Measurements from ENCODE around the gene NOSTRIN. TPM values are rescaled to one million over a fixed set of nuclear protein-coding genes. Genes with fewer than 3 reads are reported as not detected.

NOSTRIN gene
- total and polyA plus RNA-seq, 5 donors from 2014 or later = not detected

DNA sequence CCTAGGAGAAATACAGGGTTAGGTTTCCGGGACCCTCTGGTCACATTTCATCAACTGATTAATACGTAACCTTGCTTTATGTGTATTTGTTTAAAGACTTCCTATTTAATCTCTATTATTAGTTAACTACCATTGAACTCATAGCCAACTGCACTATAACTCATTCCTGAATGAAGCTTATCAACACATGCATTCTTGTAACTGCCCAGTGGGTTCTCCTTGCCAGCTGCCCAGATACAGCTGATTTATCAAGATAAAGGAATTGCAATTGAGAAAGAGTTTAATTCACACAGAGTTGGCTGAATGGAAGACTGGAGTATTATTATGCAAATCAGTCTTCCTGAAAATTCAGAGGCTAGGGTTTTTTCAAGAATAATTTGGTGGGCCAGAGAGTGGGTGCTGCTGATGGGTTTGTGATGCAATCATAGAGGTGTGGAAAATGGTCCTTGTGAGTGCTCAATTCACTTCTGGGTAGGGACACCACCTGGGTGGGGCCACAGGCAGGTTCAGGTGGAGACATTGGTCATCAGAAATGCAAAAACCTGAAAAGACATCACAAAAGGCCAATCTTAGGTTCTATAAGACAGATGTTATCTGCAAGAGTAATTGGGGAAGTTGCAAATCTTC, 21.1 kb upstream of the NOSTRIN start:
- Histone ChIP-seq H3K27ac (ENCODE audit: insufficient read depth, low read length, poor library complexity, severe bottlenecking) (no peak overlapping the region), H3K4me3 (ENCODE audit: low read depth, low read length) (no peak overlapping the region), H3K9me3 (ENCODE audit: control insufficient read depth in 2 of 2, low read length in 2 of 2) (no peaks in the 10 kb centered on the region), H3K4me1 (ENCODE audit: control insufficient read depth, insufficient read depth, low read length, poor library complexity, severe bottlenecking) (no peaks in the 10 kb centered on the region), H3K36me3 (ENCODE audit: control insufficient read depth, insufficient read depth, low read length) (no peaks in the 10 kb centered on the region), H3K27me3 (ENCODE audit: control insufficient read depth, insufficient read depth, low read length) (no peaks in the 10 kb centered on the region)
- no peaks in the 10 kb centered on the region for H3K27me3 Mint-ChIP-seq
- no peaks in the 10 kb centered on the region for H3K4me1 Mint-ChIP-seq
- no peak for DNase-seq
- H3K36me3 Mint-ChIP-seq = no peaks in the 10 kb centered on the region
- H3K4me3 Mint-ChIP-seq = no peak overlapping the region
- H3K9me3 Mint-ChIP-seq = peaks cover 0 to under 1% (median 0%) of the 10 kb centered on the region in 7 donors
- H3K27ac Mint-ChIP-seq = no peak overlapping the region
- no peak for ATAC-seq (ENCODE audit: low read depth in 2 of 2)

DNA sequence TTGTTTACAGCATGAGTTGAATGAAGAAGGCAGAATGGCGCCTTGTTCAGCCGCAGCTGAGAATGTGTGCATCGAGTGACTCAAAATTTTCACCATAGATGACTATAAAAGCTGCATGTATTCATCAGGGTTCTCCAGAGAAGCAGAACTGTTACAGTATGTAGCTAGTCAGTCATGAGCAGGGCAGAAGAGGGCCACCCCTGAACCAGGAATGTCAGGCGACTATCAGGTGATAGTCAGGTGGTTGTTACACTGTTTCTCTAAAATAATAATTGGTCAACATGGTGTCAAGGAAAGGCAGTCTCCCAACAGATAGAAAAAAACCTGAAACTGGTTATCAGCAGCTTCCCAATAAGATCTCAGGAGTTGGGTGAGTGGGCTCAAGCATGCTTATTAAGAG, 20.2 kb upstream of the NOSTRIN start:
- peaks cover 0 to 1% (median 0%) of the 10 kb centered on the region in 7 donors for H3K9me3 Mint-ChIP-seq
- H3K27ac ChIP-seq (ENCODE audit: insufficient read depth, low read length, poor library complexity, severe bottlenecking) = no peak overlapping the region
- H3K27ac Mint-ChIP-seq = no peak overlapping the region
- no peaks in the 10 kb centered on the region for H3K4me1 ChIP-seq (ENCODE audit: control insufficient read depth, insufficient read depth, low read length, poor library complexity, severe bottlenecking)
- no peak overlapping the region for H3K4me3 Mint-ChIP-seq
- no peaks in the 10 kb centered on the region for H3K27me3 ChIP-seq (ENCODE audit: control insufficient read depth, insufficient read depth, low read length)
- H3K36me3 ChIP-seq (ENCODE audit: control insufficient read depth, insufficient read depth, low read length) = no peaks in the 10 kb centered on the region
- no peak for DNase-seq
- H3K9me3 ChIP-seq (ENCODE audit: control insufficient read depth in 2 of 2, low read length in 2 of 2) = no peaks in the 10 kb centered on the region
- H3K4me3 ChIP-seq (ENCODE audit: low read depth, low read length) = no peak overlapping the region
- H3K4me1 Mint-ChIP-seq = no peaks in the 10 kb centered on the region
- no peak for ATAC-seq (ENCODE audit: low read depth in 2 of 2)
- H3K36me3 Mint-ChIP-seq = no peaks in the 10 kb centered on the region
- H3K27me3 Mint-ChIP-seq = no peaks in the 10 kb centered on the region

DNA sequence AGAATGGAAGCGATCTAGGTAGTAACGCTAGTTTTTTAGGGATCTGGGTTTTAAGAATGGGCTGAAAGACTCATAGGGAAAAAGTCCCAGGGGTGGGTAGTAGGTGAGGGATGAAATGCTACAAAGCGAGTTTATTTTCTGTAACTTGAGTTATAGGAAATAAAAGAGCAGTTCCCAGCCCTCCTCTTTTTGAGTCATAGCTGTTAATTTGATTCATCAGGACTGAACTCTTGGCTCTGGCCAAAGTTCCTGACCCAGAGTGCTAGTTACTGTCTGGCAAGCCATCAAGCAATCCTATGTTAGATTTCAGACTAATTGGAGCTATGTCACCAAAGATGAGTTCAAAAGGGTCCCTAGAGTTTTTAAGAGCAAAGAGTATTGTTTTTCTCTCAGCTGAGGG, 17.4 kb upstream of the NOSTRIN start:
- DNase-seq (no peak), ATAC-seq (ENCODE audit: low read depth in 2 of 2) (no peak)
- Histone ChIP-seq H3K36me3 (ENCODE audit: control insufficient read depth, insufficient read depth, low read length) (no peaks in the 10 kb centered on the region), H3K4me3 (ENCODE audit: low read depth, low read length) (no peak overlapping the region), H3K27me3 (ENCODE audit: control insufficient read depth, insufficient read depth, low read length) (no peaks in the 10 kb centered on the region), H3K4me1 (ENCODE audit: control insufficient read depth, insufficient read depth, low read length, poor library complexity, severe bottlenecking) (no peaks in the 10 kb centered on the region), H3K27ac (ENCODE audit: insufficient read depth, low read length, poor library complexity, severe bottlenecking) (no peak overlapping the region), H3K9me3 (ENCODE audit: control insufficient read depth in 2 of 2, low read length in 2 of 2) (no peaks in the 10 kb centered on the region)
- peaks cover 4% of the 10 kb centered on the region for H3K36me3 Mint-ChIP-seq
- H3K27me3 Mint-ChIP-seq = peaks cover 18% of the 10 kb centered on the region
- no peak overlapping the region for H3K4me3 Mint-ChIP-seq
- no peak overlapping the region for H3K27ac Mint-ChIP-seq
- peaks cover 0 to 2% (median 0%) of the 10 kb centered on the region in 4 donors for H3K4me1 Mint-ChIP-seq
- H3K9me3 Mint-ChIP-seq = peaks cover 0 to 7% (median 0%) of the 10 kb centered on the region in 7 donors

DNA sequence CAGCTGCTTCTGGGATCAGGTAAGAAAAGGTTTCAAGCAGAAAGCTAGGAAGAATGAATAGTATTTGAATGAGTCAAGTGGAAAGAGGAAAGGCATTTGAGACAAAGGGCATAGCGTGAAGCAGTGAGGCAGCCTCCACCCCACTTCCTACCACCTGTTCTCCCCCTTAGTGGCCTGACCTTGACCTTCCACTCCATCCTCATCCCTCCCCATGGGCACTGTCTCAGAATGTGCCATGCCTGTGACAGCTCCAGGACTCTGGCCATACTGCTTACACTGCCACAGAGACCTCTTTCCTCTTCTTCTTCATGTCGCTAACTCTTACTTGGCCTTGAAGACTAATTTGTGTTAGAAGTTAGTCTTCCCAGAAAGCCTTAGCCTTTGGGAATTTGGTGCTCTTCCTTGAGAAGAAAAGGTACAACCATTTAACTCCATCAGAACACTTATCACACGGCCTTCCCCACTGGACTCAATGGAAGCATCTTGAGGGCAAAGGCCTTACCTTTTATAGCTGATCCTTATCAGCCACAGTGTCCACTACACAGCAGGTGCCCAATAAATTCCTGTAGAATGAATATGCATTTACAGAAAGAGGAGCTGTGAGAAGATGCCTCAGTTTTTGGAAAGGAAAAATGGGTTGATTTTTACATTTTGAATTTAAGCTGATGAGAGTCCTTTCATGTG, 15.2 kb upstream of the NOSTRIN start:
- no peak for ATAC-seq (ENCODE audit: low read depth in 2 of 2)

DNA sequence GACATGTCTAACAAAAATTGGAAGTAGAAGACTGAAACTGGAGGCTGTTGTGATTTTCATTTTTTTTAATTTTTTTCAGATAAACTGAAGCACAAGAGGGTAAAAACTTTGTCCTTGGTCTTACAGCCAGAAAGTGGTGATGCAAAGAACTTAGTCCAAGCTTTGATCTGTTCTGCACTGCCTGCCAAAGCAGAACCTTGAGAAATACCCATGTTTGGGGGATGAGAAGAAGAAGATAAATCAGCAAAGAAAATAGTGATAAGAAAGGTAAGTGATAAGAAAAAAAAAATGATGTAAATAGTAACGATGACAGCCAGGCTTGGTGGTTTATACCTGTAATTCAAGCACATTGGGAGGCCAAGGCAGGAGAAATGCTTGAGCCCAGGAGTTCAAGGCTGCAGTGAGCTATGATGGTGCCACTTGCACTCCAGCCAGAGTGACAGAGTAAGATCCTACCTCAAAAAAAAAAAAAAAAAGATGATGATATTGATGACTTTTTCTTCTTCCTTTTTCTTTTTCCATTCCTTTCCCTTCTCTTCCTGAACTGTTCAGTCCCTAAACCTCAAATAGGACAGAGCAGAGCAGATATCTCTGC, 14.6 kb upstream of the NOSTRIN start:
- DNase-seq = no peak
- Histone ChIP-seq H3K27ac (ENCODE audit: insufficient read depth, low read length, poor library complexity, severe bottlenecking) (no peak overlapping the region), H3K36me3 (ENCODE audit: control insufficient read depth, insufficient read depth, low read length) (no peaks in the 10 kb centered on the region), H3K4me3 (ENCODE audit: low read depth, low read length) (no peak overlapping the region), H3K4me1 (ENCODE audit: control insufficient read depth, insufficient read depth, low read length, poor library complexity, severe bottlenecking) (no peaks in the 10 kb centered on the region), H3K9me3 (ENCODE audit: control insufficient read depth in 2 of 2, low read length in 2 of 2) (no peaks in the 10 kb centered on the region), H3K27me3 (ENCODE audit: control insufficient read depth, insufficient read depth, low read length) (no peaks in the 10 kb centered on the region)
- Mint-ChIP-seq H3K27me3 (peaks cover 18% of the 10 kb centered on the region), H3K36me3 (peaks cover 4% of the 10 kb centered on the region), H3K9me3 (peaks cover 0 to 7% (median 0%) of the 10 kb centered on the region in 7 donors), H3K4me1 (peaks cover 0 to 2% (median 0%) of the 10 kb centered on the region in 4 donors), H3K4me3 (no peak overlapping the region), H3K27ac (no peak overlapping the region)
- ATAC-seq (ENCODE audit: low read depth in 2 of 2) = no peak

More for the DNA sequence above, 15.2 kb upstream of the NOSTRIN start:
- peaks cover 0 to 7% (median 0%) of the 10 kb centered on the region in 7 donors for H3K9me3 Mint-ChIP-seq
- no peaks in the 10 kb centered on the region for H3K4me1 ChIP-seq (ENCODE audit: control insufficient read depth, insufficient read depth, low read length, poor library complexity, severe bottlenecking)
- H3K27ac Mint-ChIP-seq = no peak overlapping the region
- peaks cover 4% of the 10 kb centered on the region for H3K36me3 Mint-ChIP-seq
- no peaks in the 10 kb centered on the region for H3K27me3 ChIP-seq (ENCODE audit: control insufficient read depth, insufficient read depth, low read length)
- H3K4me3 Mint-ChIP-seq = no peak overlapping the region
- no peaks in the 10 kb centered on the region for H3K9me3 ChIP-seq (ENCODE audit: control insufficient read depth in 2 of 2, low read length in 2 of 2)
- peaks cover 18% of the 10 kb centered on the region for H3K27me3 Mint-ChIP-seq
- H3K4me3 ChIP-seq (ENCODE audit: low read depth, low read length) = no peak overlapping the region
- no peaks in the 10 kb centered on the region for H3K36me3 ChIP-seq (ENCODE audit: control insufficient read depth, insufficient read depth, low read length)
- H3K27ac ChIP-seq (ENCODE audit: insufficient read depth, low read length, poor library complexity, severe bottlenecking) = no peak overlapping the region
- no peak for DNase-seq
- H3K4me1 Mint-ChIP-seq = peaks cover 0 to 2% (median 0%) of the 10 kb centered on the region in 4 donors

DNA sequence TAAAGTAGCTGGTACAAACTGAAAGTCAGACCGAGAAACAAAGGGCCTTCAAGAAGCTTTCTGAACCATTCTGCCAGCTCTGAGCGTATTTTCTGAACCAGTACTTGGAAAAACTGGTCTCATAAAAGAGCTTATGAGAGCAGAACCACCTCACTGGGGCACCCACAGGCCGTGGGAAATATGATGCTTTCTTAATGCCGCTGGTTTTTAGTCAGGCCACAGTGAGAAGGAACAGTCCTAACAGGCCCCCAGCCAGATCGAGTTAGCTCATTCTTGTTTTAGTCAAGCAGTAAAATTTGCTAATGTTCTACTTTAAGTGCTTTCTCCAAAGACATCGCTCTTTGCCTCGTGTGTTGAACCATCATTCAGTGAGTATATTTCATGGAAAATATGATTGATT, 12.7 kb upstream of the NOSTRIN start:
- Mint-ChIP-seq H3K27me3 (peaks cover 23% of the 10 kb centered on the region), H3K4me1 (peaks cover 0 to 2% (median 0%) of the 10 kb centered on the region in 4 donors), H3K36me3 (peaks cover 4% of the 10 kb centered on the region), H3K4me3 (no peak overlapping the region), H3K9me3 (peaks cover 0 to 8% (median 0%) of the 10 kb centered on the region in 7 donors), H3K27ac (no peak overlapping the region)
- ATAC-seq (ENCODE audit: low read depth in 2 of 2) (no peak), DNase-seq (no peak)
- no peak overlapping the region for H3K4me3 ChIP-seq (ENCODE audit: low read depth, low read length)
- H3K27ac ChIP-seq (ENCODE audit: insufficient read depth, low read length, poor library complexity, severe bottlenecking) = no peak overlapping the region
- H3K36me3 ChIP-seq (ENCODE audit: control insufficient read depth, insufficient read depth, low read length) = no peaks in the 10 kb centered on the region
- H3K9me3 ChIP-seq (ENCODE audit: control insufficient read depth in 2 of 2, low read length in 2 of 2) = no peaks in the 10 kb centered on the region
- no peaks in the 10 kb centered on the region for H3K4me1 ChIP-seq (ENCODE audit: control insufficient read depth, insufficient read depth, low read length, poor library complexity, severe bottlenecking)
- H3K27me3 ChIP-seq (ENCODE audit: control insufficient read depth, insufficient read depth, low read length) = no peaks in the 10 kb centered on the region

DNA sequence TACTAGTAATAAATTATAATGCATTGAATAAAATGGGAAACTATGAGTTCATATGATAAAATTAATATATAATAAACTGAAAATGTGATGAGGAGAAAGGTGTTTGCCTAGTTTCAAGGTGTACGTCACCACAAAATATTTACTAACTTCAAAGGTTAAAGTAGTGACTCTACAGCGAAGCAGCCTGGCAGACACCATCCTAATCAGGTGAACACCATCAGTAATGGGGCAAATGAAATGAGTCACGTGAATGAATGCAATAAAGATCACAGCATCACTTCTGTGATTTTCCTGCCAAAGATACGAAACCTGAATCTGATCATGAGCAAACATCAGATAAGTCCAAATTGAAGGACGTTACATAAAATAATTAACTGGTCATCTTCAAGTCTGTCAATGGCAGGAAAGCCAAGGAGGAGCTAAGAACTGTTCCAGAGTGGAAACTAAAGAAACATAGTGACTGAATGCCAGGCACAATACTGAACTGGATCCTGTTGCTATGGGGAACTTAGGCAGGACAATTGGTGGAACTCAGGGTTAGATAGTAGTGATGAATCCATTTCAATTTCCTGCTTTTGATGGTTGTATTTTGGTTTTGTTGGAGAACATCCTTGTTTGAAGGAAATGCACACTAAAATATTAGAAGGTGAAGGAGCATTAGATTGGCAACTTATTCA, 12.1 kb upstream of the NOSTRIN start:
- peaks cover 0 to 8% (median 0%) of the 10 kb centered on the region in 7 donors for H3K9me3 Mint-ChIP-seq
- DNase-seq (no peak), ATAC-seq (ENCODE audit: low read depth in 2 of 2) (no peak)
- no peak overlapping the region for H3K4me3 ChIP-seq (ENCODE audit: low read depth, low read length)
- no peak overlapping the region for H3K4me3 Mint-ChIP-seq
- H3K4me1 Mint-ChIP-seq = peaks cover 0 to 2% (median 0%) of the 10 kb centered on the region in 4 donors
- H3K27ac Mint-ChIP-seq = no peak overlapping the region
- no peaks in the 10 kb centered on the region for H3K4me1 ChIP-seq (ENCODE audit: control insufficient read depth, insufficient read depth, low read length, poor library complexity, severe bottlenecking)
- no peaks in the 10 kb centered on the region for H3K27me3 ChIP-seq (ENCODE audit: control insufficient read depth, insufficient read depth, low read length)
- H3K36me3 Mint-ChIP-seq = peaks cover 4% of the 10 kb centered on the region
- H3K9me3 ChIP-seq (ENCODE audit: control insufficient read depth in 2 of 2, low read length in 2 of 2) = no peaks in the 10 kb centered on the region
- no peak overlapping the region for H3K27ac ChIP-seq (ENCODE audit: insufficient read depth, low read length, poor library complexity, severe bottlenecking)
- H3K27me3 Mint-ChIP-seq = peaks cover 23% of the 10 kb centered on the region
- no peaks in the 10 kb centered on the region for H3K36me3 ChIP-seq (ENCODE audit: control insufficient read depth, insufficient read depth, low read length)
